ENCODE results near the gene PTPRN2. TPM values are rescaled to one million over a fixed set of nuclear protein-coding genes. Genes with fewer than 3 reads are reported as not detected.
"Not testable (repeated sequence)": the region's sequence is repeated elsewhere in the genome, so short reads cannot be mapped to it uniquely, and the experiment has no call there.

PTPRN2 gene
- total RNA-seq, 1 donor from 2014 or later: 0.33 TPM

DNA sequence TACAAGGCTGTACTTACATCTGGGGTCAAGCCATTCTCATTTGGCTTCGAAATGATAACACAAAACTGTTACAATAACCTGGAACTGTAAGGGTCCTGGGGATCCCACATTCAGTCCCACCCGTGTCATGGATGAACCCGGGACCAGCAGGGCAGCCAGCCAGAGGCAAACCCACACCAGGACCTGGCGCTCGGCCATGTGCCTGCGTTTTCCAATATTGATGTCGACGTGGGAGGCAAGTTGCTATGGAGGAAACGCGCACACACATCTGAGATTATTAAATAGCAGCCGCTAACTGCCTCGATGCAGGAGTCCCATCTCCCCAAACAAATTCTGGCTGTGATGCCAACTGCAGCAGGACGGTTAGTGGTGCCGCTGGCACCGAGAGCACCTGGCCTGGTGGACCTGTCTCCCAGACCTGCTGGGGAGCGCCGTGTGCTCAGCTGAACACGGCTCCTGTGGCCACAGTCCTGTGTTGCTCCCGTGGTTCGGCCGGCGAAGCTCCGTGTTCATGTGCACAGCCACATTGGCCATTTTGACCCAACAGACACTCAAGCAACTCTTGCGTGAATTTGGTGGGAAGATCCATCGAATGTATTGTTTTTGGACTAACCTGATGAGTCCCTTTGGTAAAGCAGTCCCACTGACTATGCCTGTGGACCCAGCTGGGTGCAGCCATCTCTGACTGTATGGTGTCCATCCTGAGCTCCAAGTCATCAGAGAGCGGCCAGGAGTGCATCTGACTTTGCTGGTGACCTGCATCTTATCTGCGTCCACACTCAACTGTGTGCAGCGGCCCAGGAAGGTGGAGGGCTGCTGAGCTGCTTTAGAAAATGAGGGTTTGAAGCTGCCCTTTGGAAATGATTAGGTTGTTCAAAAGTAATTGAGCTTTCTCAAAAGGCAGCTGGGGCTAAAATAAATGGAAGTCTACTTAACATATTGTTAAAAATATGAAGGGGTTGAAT lies 852.7 kb downstream of the PTPRN2 start:
- ATAC-seq (no peak), DNase-seq (ENCODE audit: low spot score) (no peak)

DNA sequence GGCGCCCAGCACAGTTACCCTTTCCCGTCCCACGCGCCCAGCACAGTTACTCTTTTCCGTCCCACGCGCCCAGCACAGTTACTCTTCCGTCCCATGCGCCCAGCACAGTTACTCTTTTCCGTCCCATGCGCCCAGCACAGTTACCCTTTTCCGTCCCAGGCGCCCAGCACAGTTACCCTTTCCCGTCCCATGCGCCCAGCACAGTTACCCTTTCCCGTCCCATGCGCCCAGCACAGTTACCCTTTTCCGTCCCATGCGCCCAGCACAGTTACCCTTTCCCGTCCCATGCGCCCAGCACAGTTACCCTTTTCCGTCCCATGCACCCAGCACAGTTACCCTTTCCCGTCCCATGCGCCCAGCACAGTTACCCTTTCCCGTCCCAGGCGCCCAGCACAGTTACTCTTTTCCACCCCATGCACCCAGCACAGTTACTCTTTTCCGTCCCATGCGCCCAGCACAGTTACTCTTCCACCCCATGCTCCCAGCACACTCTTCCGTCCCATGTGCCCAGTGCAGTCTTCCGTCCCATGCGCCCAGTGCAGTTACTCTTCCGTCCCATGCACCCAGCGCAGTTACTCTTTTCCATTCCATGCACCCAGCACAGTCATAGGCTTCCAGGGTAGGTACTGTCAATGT lies 853.7 kb downstream of the PTPRN2 start:
- ATAC-seq; DNase-seq (ENCODE audit: low spot score): not testable (repeated sequence)

DNA sequence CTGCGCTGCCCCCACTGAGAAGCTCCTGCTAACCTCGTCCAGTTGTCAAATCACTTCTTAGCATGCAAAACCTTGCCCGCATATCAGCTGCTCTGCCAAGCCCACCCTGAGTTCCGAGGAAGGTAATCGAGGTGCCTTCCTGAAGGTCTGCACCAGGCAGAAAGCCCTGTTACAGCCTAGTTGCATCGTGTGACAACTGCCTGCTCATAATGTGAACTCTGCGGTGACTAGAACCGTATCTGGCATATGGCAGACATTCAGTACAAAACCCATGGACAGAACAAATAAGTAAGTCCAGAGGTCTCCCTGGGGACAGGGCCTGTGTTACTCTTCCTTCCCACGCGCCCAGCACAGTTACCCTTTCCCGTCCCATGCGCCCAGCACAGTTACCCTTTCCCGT lies 856.5 kb downstream of the PTPRN2 start:
- no peak for DNase-seq (ENCODE audit: low spot score)
- no peak for ATAC-seq

DNA sequence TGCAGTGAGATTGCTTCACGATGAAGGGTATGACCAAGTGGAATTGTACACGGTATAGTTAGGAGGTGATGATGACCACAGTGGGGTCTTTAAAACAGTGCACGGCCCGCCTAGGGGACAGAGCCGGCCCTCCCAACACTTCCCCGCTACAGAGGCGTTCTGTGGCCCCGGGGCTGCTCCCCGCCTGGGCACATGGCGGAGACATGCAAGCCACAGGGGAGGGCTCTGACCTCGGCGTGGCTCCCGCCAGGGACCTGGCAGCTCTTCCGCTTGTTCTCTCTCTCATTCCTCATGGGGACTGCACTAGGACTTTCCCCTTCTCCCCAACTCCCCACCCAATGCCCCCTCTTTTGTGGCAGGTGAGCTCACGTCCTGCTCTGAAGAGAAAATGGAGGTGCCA lies 857.0 kb downstream of the PTPRN2 start:
- DNase-seq (ENCODE audit: low spot score) (no peak), ATAC-seq (no peak)

DNA sequence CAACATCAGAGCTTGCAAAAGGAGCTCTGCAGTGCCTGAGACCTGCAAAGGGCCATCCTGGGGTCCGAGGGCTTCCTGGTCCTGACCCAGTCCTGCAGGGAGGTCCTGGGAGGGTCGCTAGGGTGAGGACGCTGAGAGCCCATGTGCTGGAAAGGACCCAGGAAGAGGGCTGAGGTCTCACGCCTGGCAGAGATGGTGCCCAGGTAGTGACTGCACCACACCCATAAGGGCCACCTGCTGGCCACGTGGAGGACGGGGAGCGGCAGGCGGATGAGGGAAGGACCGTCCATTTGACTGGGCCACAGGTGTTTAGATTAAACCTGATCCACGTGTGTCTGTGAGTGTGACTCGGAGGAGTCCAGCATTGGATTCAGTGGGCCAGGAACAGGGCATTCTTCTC lies 858.1 kb downstream of the PTPRN2 start:
- ATAC-seq: no peak
- DNase-seq (ENCODE audit: low spot score): no peak

DNA sequence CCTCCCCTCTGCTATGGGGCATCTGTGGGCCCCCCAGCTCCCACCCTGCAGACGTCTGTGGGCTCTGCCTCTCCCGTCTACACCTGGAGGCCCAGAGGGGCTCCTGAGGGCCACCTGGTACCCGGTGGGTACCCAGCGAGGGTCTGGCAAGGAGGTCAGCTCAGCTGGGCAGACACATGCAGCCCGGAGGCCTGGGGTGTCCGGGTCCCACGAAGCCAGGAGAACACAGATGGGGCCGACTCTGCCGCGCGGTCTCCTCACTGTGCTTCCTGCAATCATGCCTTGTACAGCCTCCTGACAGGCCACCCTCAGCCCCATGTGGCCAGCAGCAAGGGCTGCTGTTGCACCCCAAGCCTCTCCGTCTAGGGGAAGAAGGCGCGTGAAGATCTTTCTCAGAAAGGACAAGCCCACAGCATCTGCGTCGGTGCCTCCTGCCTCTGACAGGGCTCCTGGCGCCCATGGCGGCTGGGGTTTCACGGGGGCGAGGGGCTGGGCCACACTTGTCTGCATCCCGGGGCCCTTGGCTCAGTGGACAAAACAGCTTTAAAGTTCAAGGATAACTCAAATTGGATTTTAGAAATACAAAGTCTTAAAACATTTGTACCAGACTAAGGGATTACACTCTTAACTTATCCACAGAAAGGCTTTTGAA lies 859.5 kb downstream of the PTPRN2 start:
- ATAC-seq (no peak), DNase-seq (ENCODE audit: low spot score) (no peak)

DNA sequence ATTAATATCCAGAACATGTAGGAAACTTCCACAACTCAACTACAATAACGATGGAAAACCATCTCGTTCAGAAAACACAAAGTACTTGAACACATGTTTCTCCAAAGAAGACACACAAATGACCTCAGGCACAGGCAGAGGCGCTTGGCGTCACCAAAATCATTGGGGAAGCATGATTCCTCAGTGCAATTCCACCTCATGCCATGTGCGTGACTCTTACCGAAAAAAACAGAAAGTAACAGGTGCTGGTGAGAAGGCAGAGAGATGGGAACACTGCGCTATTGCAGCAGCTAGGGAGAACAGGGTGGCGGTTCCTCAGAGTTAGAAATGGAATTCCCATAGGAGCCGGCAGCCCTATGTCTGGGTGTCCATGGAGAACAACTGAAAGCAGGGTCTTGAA lies 860.9 kb downstream of the PTPRN2 start:
- no peak for ATAC-seq
- DNase-seq (ENCODE audit: low spot score): no peak

DNA sequence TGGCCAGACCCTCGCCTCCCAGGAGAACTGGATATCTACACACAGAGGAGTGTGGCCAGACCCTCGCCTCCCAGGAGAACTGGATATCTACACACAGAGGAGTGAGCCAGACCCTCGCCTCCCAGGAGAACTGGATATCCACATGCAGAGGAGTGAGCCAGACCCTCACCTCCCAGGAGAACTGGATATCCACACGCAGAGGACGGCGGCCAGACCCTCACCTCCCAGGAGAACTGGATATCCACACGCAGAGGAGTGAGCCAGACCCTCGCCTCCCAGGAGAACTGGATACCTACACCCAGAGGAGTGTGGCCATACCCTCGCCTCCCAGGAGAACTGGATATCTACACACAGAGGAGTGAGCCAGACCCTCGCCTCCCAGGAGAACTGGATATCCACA lies 862.3 kb downstream of the PTPRN2 start:
- not testable (repeated sequence) for ATAC-seq; DNase-seq (ENCODE audit: low spot score)

DNA sequence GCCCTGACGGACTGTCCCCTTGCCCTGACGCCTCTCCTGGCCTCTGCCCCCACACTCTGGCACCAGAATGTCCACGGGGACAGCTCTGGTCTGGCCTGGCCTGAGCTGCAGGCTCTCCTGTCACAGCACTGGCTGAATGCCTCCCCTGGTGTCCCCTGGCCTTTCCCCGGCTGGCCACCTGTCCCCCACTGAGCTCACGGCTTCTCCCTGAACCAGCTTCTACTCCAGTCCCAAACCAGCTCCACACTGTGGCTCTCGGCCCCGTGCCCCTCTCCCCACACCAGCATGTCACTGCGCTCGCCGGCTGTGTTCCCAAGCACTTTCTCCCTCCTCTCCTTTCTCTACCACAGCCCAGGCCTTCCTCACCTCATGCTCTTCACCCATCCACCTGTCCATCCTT lies 864.4 kb downstream of the PTPRN2 start:
- ATAC-seq: no peak
- no peak for DNase-seq (ENCODE audit: low spot score)

DNA sequence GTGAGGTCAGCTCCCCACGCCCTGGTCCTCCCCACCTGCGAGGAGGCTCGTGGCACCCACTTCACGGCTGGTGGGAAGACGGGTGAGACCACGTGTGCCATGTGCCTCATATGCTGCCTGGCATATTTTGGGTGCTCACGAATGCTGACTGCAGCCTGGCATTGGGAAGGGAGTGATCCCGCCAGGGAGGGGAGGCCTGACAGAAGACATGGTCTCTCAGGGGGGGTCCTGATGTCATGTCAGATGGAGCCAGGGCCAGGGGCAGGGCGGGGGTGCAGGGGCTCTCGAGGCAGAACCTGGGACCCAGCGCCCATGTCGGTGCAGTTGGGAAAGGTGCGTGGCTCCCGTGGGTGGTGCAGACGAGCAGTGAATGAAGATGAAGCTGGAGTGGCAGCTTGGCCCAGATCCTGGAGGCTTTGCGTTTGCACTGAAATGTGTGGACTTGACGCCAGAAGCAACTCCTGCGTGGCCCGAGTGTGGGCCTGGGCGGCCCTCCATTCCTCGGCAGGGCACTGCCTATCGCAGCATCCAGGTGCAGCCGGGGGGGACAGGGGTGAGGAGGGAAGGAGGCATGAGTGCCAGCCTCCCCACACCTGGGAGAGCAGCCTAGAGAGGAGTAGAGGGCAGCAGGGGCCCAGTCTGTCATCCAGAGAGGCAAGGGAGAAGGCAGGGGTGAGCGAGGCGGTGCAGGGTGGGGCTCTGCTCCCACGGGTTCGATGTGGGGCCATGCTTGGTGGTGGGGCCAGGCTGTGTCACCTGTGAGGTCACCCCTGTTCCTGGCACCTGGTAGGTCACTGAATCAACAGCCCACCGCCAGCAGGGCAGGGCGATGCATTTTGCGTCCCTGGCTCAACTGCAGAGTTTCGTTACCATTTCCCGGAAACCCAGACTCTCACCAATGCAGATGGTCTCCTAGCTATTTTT lies 865.2 kb downstream of the PTPRN2 start:
- DNase-seq (ENCODE audit: low spot score): no peak
- no peak for ATAC-seq

DNA sequence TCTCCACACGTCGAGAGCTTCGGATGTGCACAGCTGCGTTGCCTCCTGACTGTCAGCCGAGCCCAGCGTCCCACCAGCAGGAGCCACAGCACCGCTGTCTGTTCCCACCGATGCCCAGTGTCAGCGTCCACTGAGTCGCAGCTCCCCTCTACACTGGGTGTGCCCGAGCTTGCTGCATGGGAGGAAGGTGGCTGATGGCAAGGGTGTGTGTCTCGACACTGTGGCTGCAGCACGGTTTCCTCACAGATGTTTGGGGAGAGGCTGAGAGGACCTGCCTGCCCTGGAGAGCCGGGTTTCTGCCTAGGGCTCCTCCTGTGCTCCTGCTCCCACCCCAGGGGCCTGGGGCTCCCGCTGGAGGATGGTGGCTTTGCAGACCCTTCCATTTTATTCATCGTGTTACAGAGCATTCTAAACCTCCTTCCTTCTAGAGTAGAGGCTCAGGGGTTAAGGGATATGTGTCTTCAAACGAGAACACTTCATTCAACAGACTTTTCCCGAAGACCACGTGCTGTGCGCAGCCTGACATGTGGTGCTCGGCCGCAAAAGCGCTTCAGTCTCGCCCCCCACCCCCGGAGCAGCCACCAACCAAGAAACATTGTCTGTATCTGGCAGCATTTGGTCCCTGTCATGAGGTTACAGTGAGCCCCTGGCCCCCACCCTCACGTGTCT lies 866.0 kb downstream of the PTPRN2 start:
- DNase-seq (ENCODE audit: low spot score): no peak
- no peak for ATAC-seq

DNA sequence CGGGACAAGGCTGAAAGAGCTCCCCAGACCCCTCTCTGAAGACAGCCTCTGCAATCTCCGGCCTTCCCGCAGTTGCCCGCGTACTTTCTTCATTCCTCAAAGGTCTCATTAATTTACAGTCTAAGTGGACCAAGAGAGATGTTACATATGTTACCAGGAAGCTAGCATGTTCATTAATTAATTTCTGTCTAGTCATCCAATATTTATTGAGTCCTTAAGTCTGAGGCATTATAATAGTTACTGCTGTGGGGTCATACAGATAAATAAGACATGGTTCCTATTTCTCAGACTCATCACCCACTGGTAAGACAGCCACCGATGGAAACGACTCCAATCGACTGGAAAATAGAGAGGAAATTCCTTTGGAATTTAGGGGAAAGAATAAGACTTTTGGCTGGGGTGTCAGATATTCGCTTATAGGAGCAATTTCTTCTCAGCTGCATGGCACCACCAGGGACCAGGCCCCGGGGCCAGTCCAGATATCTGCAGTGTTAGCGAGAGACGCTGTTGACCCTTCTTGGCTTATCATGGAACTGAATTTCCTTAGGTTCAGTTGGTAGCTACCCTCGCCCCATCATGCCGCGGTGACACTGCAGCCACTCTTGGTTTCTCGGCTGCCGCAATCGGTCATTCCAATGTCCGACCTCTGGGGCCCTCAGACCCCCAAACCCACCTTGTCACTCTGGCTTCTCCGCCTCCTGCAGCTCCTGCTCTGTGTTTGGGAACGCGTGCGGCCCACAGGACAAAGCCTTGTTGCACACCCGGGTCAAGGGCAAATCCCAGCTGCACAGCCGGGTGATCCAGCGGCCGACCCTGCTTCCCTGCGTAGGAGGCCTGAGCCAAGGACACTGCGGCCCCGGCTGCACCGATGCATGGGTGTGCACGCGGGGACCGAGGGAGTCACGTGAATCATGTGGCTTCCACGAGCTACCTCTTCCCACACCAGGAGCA lies 867.6 kb downstream of the PTPRN2 start:
- no peak for ATAC-seq
- DNase-seq (ENCODE audit: low spot score): no peak

DNA sequence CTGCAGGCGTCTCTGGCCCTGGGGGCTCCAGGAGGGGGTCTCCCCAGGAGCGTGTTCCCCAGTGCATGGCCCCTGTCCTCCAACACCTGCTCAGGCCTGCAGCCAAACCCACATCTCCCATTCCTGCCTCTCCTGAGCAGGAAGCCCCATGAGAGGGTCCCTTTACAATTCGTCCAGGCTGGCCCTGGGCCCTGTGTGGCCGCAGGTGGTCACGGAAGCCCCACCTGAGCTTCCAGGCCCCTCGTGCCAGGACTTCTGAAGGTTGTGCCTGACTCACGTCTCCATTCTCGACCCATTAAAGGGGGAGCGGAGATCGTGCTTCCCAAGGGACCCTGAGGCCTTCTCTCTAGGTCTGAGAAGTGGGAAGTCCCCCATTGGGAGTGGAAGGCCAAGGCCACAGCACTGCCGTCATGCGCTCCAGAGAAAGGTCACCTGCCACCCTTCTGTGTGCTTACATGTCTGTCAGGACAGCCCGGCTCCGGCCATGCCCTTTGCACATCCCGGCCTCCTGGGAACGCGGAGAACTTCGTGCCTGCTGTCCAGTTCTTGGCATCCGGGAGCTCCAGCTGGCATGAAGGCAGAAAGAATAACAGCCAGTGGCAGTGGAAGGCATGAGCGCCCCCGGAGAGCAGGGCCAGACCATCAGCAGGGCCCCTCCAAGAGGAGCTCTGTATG lies 868.5 kb downstream of the PTPRN2 start:
- DNase-seq (ENCODE audit: low spot score): no peak
- ATAC-seq: no peak

DNA sequence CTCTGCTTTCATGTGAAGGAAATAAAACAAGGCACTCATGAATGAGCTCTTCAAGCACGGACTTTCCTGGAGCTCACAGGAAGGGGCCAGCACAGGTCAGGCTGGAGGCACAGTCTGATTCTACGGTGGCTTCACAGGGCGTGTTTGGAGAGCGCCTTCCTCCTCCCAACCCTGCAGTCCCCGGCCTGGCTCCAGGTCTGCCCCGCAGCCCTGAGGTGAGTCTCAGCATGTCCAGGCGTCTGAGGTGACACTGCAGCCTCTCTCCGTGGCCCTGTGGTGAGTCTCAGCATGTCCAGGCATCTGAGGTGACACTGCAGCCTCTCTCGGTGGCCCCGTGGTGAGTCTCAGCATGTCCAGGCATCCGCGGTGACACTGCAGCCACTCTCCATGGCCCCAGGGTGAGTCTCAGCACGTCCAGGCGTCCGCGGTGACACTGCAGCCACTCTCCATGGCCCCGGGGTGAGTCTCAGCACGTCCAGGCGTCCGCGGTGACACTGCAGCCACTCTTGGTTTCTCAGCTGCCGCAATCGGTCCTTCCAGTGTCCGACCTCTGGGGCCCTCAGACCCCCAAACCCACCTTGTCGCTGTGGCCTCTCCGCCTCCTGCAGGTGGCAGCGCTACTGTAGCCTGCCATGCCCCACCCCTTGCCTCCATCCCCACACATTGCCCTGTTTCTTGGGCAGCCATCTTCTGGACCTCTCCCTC lies 869.2 kb downstream of the PTPRN2 start:
- ATAC-seq (no peak), DNase-seq (ENCODE audit: low spot score) (no peak)

DNA sequence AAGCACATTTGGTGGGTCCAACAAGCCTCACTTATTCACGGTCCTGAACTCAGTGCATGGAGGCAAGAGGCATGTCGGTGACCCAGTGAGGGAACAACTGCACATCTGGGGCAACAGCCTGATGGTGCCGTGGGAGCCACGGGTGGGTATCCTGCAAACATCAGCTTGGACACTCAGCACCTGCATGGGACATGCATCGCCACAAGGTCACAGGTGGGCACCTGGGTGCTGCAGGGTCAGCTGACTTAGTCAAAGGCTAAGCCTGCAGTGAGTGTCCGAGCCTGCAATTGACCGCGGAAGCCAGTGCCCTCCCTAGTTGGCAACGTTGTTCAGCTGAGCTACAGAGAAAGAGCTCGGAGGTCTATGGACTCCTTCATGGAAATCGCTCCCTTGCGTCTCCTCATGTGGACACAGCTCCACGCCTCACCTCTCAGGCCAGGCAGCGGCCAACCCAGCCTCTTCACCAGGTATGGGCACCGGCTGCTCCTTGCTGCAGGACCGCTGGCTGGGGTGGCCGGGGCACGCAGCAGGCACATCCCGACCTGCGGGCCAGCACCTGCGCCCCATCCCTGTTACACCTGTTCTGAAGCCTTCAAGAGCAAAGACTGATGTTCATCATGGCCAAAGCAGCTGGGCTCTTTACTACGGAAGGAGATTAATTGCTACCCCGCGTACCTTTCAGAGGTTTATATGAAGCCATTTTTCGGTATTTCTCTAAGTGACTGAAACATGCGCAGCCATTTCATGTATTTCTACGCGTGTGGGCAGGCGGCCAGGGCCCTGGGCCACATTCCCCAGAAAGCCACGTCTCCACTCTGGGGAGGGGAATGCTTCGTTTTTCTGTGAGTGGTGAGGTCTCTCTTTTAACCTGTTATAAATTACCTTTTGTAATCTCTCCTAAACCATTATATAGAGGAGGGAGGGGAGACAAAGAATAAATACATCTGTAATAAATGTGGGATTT lies 870.1 kb downstream of the PTPRN2 start:
- DNase-seq (ENCODE audit: low spot score) (no peak), ATAC-seq (no peak)

DNA sequence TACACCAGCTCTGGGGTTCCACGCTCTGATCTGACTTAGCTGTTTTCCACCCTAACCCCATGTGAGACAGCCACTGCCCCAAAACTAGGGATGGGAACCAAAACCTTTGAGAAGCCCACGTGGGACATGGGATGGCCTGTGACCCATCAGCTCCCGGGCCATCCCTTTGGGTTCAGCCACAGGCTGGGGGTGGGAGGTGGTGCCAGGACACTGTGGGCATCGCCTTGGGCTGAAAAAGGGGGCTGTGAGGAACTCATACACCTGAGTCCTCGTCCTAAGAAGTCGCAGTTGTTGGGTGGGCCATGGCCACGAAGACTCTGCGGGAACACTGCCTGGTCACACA lies 871.7 kb downstream of the PTPRN2 start:
- ATAC-seq (no peak), DNase-seq (ENCODE audit: low spot score) (no peak)
